Trophoblast cell (in vitro differentiated cells and primary cell): ENCODE measurements around the gene ZFAND2B.
A peak's percentile ranks its signal among the peaks of the same experiment; 100 is the strongest.

Experiments used
- DNase-seq, 2 donors: peaks; one replicate each; pipeline ENCODE4 v3.0.0-alpha.2; 2016
- H2AFZ ChIP-seq: 2 replicates; pipeline ENCODE4 v1.6.1; 2013; ENCODE audit warnings: low read length, moderate library complexity, mild to moderate bottlenecking; ENCODE audit not compliant: insufficient read depth, poor library complexity
- H2AK5ac ChIP-seq: 2 replicates; pipeline ENCODE4 v1.6.1; 2013; ENCODE audit warnings: mild to moderate bottlenecking, low read length
- H2BK120ac ChIP-seq: 2 replicates; pipeline ENCODE4 v1.6.1; 2013; ENCODE audit warnings: low read length, mild to moderate bottlenecking, moderate library complexity; ENCODE audit not compliant: insufficient read depth, poor library complexity
- H2BK12ac ChIP-seq: 2 replicates; pipeline ENCODE4 v1.6.1; 2013; ENCODE audit warnings: mild to moderate bottlenecking, low read length, moderate library complexity
- H2BK5ac ChIP-seq: 2 replicates; pipeline ENCODE4 v1.6.1; 2013; ENCODE audit warnings: low read length, low read depth, moderate library complexity, mild to moderate bottlenecking; ENCODE audit not compliant: poor library complexity
- H3K14ac ChIP-seq: 2 replicates; pipeline ENCODE4 v1.6.1; 2013; ENCODE audit warnings: mild to moderate bottlenecking, low read length
- H3K18ac ChIP-seq: 2 replicates; pipeline ENCODE4 v1.6.1; 2013; ENCODE audit warnings: mild to moderate bottlenecking, low read length
- H3K23ac ChIP-seq: 2 replicates; pipeline ENCODE4 v1.6.1; 2013; ENCODE audit warnings: low read length
- H3K27ac ChIP-seq: 2 replicates; pipeline ENCODE4 v1.5.1; 2013; ENCODE audit warnings: low read depth, mild to moderate bottlenecking, inconsistent platforms, low read length, moderate library complexity
- H3K27me3 ChIP-seq: 2 replicates; pipeline ENCODE4 v1.6.1; 2013; ENCODE audit warnings: inconsistent platforms, mild to moderate bottlenecking, low read length, moderate library complexity; ENCODE audit not compliant: insufficient read depth
- H3K36me3 ChIP-seq, 2 experiments: 1 replicate in 1 of 2; 2 replicates in 1 of 2; pipeline ENCODE4 v1.6.1; 2013; ENCODE audit warnings: low read length in 2 of 2, mild to moderate bottlenecking in 2 of 2, moderate library complexity in 1 of 2; ENCODE audit not compliant: insufficient read depth in 2 of 2, control insufficient read depth in 1 of 2
- H3K4ac ChIP-seq: 2 replicates; pipeline ENCODE4 v1.6.1; 2013; ENCODE audit warnings: low read depth, mild to moderate bottlenecking, low read length, moderate library complexity
- H3K4me1 ChIP-seq, 2 experiments: 1 replicate in 1 of 2; 2 replicates in 1 of 2; pipeline ENCODE4 v1.6.1; 2013; ENCODE audit warnings: low read length in 2 of 2, mild to moderate bottlenecking in 2 of 2, moderate library complexity in 1 of 2; ENCODE audit not compliant: insufficient read depth in 2 of 2, control insufficient read depth in 1 of 2
- H3K4me2 ChIP-seq: 2 replicates; pipeline ENCODE4 v1.6.1; 2013; ENCODE audit warnings: inconsistent platforms, mild to moderate bottlenecking, low read length, moderate library complexity
- H3K4me3 ChIP-seq: 2 replicates; pipeline ENCODE4 v1.5.1; 2013; ENCODE audit warnings: mild to moderate bottlenecking, low read depth, low read length, inconsistent platforms
- H3K79me1 ChIP-seq: one replicate; pipeline ENCODE4 v1.6.1; 2013; ENCODE audit warnings: low read length
- H3K79me2 ChIP-seq: 2 replicates; pipeline ENCODE4 v1.6.1; 2013; ENCODE audit warnings: low read length, mild to moderate bottlenecking; ENCODE audit not compliant: control insufficient read depth, insufficient read depth, poor library complexity
- H3K9ac ChIP-seq: 2 replicates; pipeline ENCODE4 v1.6.1; 2013; ENCODE audit warnings: mild to moderate bottlenecking, low read length
- H3K9me3 ChIP-seq: 2 replicates; pipeline ENCODE4 v1.6.1; 2013; ENCODE audit warnings: low read depth, mild to moderate bottlenecking, control low read depth, inconsistent platforms, low read length; ENCODE audit not compliant: insufficient read depth
- H4K12ac ChIP-seq: 2 replicates; pipeline ENCODE4 v1.6.1; 2013; ENCODE audit warnings: low read depth, mild to moderate bottlenecking, low read length, moderate library complexity
- H4K8ac ChIP-seq: 2 replicates; pipeline ENCODE4 v1.6.1; 2013; ENCODE audit warnings: low read depth, mild to moderate bottlenecking, low read length, moderate library complexity
- H4K91ac ChIP-seq: one replicate; pipeline ENCODE4 v1.6.1; 2013; ENCODE audit warnings: low read depth, mild to moderate bottlenecking, low read length, moderate library complexity
- WGBS: extraction: QIAGEN DNeasy Blood & Tissue Kit; methylation state at CpG from one replicate; pipeline ENCODE4 v1.1.7; 2013; ENCODE audit warnings: missing lambda C conversion rate; ENCODE audit not compliant: insufficient read length, insufficient coverage; ENCODE audit errors: extremely low coverage; 5-methylcytosine and 5-hydroxymethylcytosine counted together

Gene ZFAND2B

GRCh38 chr2:219245148-219245898, 38.7 kb downstream of the ZFAND2B start, which contains the start of the genes GLB1L and STK16:
GLB1L (minus strand) TSS chr2:219245444; CDS start chr2:219243573, 1,871 bp downstream.
STK16 (plus strand) TSS chr2:219245479; CDS start chr2:219246000, 521 bp downstream.
- peak within 1 kb of the TSS; percentile 93 for H4K8ac ChIP-seq
- peak within 1 kb of the TSS; percentile 78 for H4K91ac ChIP-seq
- peak within 1 kb of the TSS; percentile 50 for H2AFZ ChIP-seq
- peaks cover 4% of the 10 kb centered on the region for H3K79me2 ChIP-seq
- H3K27ac ChIP-seq: peak within 1 kb of the TSS; percentile 42
- peak within 1 kb of the TSS; percentile 81 for H3K4ac ChIP-seq
- H3K4me1 ChIP-seq: peaks cover 12 to 17% of the 10 kb centered on the region in 2 experiments
- H2BK12ac ChIP-seq: no peak within 1 kb of the TSS
- peak within 1 kb of the TSS; percentile 81 for H3K14ac ChIP-seq
- no peaks in the 10 kb centered on the region for H3K27me3 ChIP-seq
- H2BK5ac ChIP-seq: peak within 1 kb of the TSS; percentile 68
- H2AK5ac ChIP-seq: peak within 1 kb of the TSS; percentile 67
- H3K4me2 ChIP-seq: peak within 1 kb of the TSS; percentile 68
- DNase-seq: peak; percentile 95 to 97
- H2BK120ac ChIP-seq: peak within 1 kb of the TSS; percentile 50
- peak within 1 kb of the TSS; percentile 82 for H4K12ac ChIP-seq
- H3K9ac ChIP-seq: peak within 1 kb of the TSS; percentile 97
- H3K23ac ChIP-seq: no peak within 1 kb of the TSS
- H3K36me3 ChIP-seq: peaks cover 8 to 13% of the 10 kb centered on the region in 2 experiments
- H3K9me3 ChIP-seq: no peaks in the 10 kb centered on the region
- peak within 1 kb of the TSS; percentile 97 for H3K18ac ChIP-seq
- peak within 1 kb of the TSS; percentile 96 for H3K4me3 ChIP-seq
- WGBS: no CpG with 5 or more reads among the region's 46 CpGs
- H3K79me1 ChIP-seq: peaks cover 9% of the 10 kb centered on the region

- H3K9ac ChIP-seq: peak overlapping the region; percentile 97
- H2AFZ ChIP-seq: peak overlapping the region; percentile 50
- no peak for DNase-seq
- H3K4me2 ChIP-seq: peak overlapping the region; percentile 68
- no peak overlapping the region for H2BK12ac ChIP-seq
- peaks cover 8 to 13% of the 10 kb centered on the region in 2 experiments for H3K36me3 ChIP-seq
- H4K12ac ChIP-seq: peak overlapping the region; percentile 82
- peak overlapping the region; percentile 81 for H3K4ac ChIP-seq
- peaks cover 9% of the 10 kb centered on the region for H3K79me1 ChIP-seq
- H3K23ac ChIP-seq: no peak overlapping the region
- no peak overlapping the region for H2BK5ac ChIP-seq
- peak overlapping the region; percentile 42 for H3K27ac ChIP-seq
- H3K14ac ChIP-seq: peak overlapping the region; percentile 81
- H3K9me3 ChIP-seq: no peaks in the 10 kb centered on the region
- H3K18ac ChIP-seq: peak overlapping the region; percentile 97
- WGBS: no CpG with 5 or more reads among the region's 10 CpGs
- peak overlapping the region; percentile 75 for H4K91ac ChIP-seq
- no peaks in the 10 kb centered on the region for H3K27me3 ChIP-seq
- peak overlapping the region; percentile 50 for H2BK120ac ChIP-seq
- H4K8ac ChIP-seq: peak overlapping the region; percentile 93
- H3K79me2 ChIP-seq: peaks cover 4% of the 10 kb centered on the region
- H3K4me3 ChIP-seq: peak overlapping the region; percentile 96
- peak overlapping the region; percentile 67 for H2AK5ac ChIP-seq
- H3K4me1 ChIP-seq: peaks cover 12 to 17% of the 10 kb centered on the region in 2 experiments
These were observed 39.3 kb downstream of the ZFAND2B start for GRCh38 chr2:219245899-219246230.

- Histone ChIP-seq H3K79me2 (peaks cover 4% of the 10 kb centered on the region), H3K27me3 (peaks cover 5% of the 10 kb centered on the region), H3K4me3 (no peak overlapping the region), H2AK5ac (no peak overlapping the region), H4K12ac (no peak overlapping the region), H3K4me1 (peaks cover 12 to 17% of the 10 kb centered on the region in 2 experiments), H2BK5ac (no peak overlapping the region), H2BK120ac (no peak overlapping the region), H4K8ac (no peak overlapping the region), H3K4me2 (no peak overlapping the region), H3K27ac (no peak overlapping the region), H3K9me3 (peaks cover under 1% of the 10 kb centered on the region), H2BK12ac (no peak overlapping the region), H3K18ac (no peak overlapping the region), H3K79me1 (peaks cover 9% of the 10 kb centered on the region), H3K36me3 (peaks cover 8 to 13% of the 10 kb centered on the region in 2 experiments), H3K23ac (no peak overlapping the region), H3K14ac (no peak overlapping the region), H3K4ac (no peak overlapping the region), H2AFZ (no peak overlapping the region), H4K91ac (no peak overlapping the region), H3K9ac (no peak overlapping the region)
- WGBS: no CpG with 5 or more reads among the region's 10 CpGs
- DNase-seq: no peak
These were observed 40.0 kb downstream of the ZFAND2B start for GRCh38 chr2:219246559-219246958.

GRCh38 chr2:219247678-219248642, 41.4 kb downstream of the ZFAND2B start:
- Histone ChIP-seq H3K79me2 (peaks cover 4% of the 10 kb centered on the region), H2BK5ac (no peak overlapping the region), H3K9ac (no peak overlapping the region), H2AK5ac (no peak overlapping the region), H2AFZ (no peak overlapping the region), H3K27me3 (peaks cover 18% of the 10 kb centered on the region), H3K18ac (no peak overlapping the region), H3K36me3 (peaks cover 8 to 13% of the 10 kb centered on the region in 2 experiments), H3K79me1 (peaks cover 9% of the 10 kb centered on the region), H2BK12ac (no peak overlapping the region), H4K91ac (no peak overlapping the region), H4K8ac (no peak overlapping the region), H3K14ac (no peak overlapping the region), H2BK120ac (no peak overlapping the region), H4K12ac (no peak overlapping the region), H3K27ac (no peak overlapping the region), H3K9me3 (peaks cover 6% of the 10 kb centered on the region), H3K4me3 (no peak overlapping the region), H3K23ac (no peak overlapping the region), H3K4me2 (no peak overlapping the region), H3K4me1 (peaks cover 12 to 19% of the 10 kb centered on the region in 2 experiments), H3K4ac (no peak overlapping the region)
- WGBS: no CpG with 5 or more reads among the region's 17 CpGs
- DNase-seq: peak; percentile 74 to 87
